IMR-90 (cell line): Measurements from ENCODE around the gene DYSF. TPM values are rescaled to one million over a fixed set of nuclear protein-coding genes. Genes with fewer than 3 reads are reported as not detected.

Experiments
- ATAC-seq: fragments of 200-7000 bp; cut with Tn5 transposase; 2 replicates; pipeline ENCODE4 v1.9.1; 2020; ENCODE audit warnings: low read depth, mild to moderate bottlenecking, moderate library complexity
- BruUV-seq: library from RNA; stranded (reverse); fragments of 400-500 nt; replicated peaks from 2 replicates; lab custom pipeline; 2021; lab: Mats Ljungman, UMichigan
- CTCF ChIA-PET: fragments of 300-600 bp; formaldehyde crosslinking; extraction: SDS; loops from one replicate; lab custom pipeline; 2021; ENCODE audit warnings: antibody characterized with exemption; lab: Yijun Ruan, JAX
- POLR2A ChIA-PET: fragments of 300-600 bp; sonication (Branson Sonifier 250); formaldehyde crosslinking; loops from one replicate; lab custom pipeline; 2022; ENCODE audit warnings: antibody characterized with exemption; ENCODE audit not compliant: unreplicated experiment; lab: Charles Lee
- DNase-seq: peaks from one replicate; pipeline ENCODE4 v3.0.0; 2013
- H2AFZ ChIP-seq: replicated peaks from 2 replicates; pipeline ENCODE3; 2013; ENCODE audit warnings: low read length, mild to moderate bottlenecking; ENCODE audit not compliant: poor library complexity
- H2AK5ac ChIP-seq: 2 replicates; pipeline ENCODE4 v1.6.1; 2013; ENCODE audit warnings: low read depth, low read length, inconsistent platforms
- H2AK9ac ChIP-seq: replicated peaks from 2 replicates; pipeline ENCODE3; 2013; ENCODE audit warnings: mild to moderate bottlenecking, low read depth, low read length, moderate library complexity; ENCODE audit not compliant: poor library complexity
- H2BK120ac ChIP-seq: 2 replicates; pipeline ENCODE4 v1.6.1; 2013; ENCODE audit warnings: low read depth, low read length, inconsistent platforms
- H2BK15ac ChIP-seq: 3 replicates; pipeline ENCODE4 v1.6.1; 2013; ENCODE audit warnings: low read depth, low read length, inconsistent platforms
- H2BK20ac ChIP-seq: 2 replicates; pipeline ENCODE4 v1.6.1; 2013; ENCODE audit warnings: low read depth, mild to moderate bottlenecking, inconsistent platforms, low read length, moderate library complexity
- H2BK5ac ChIP-seq: 2 replicates; pipeline ENCODE4 v1.6.1; 2013; ENCODE audit warnings: mild to moderate bottlenecking, low read depth, low read length, inconsistent platforms; ENCODE audit not compliant: poor library complexity, severe bottlenecking
- H3K14ac ChIP-seq: replicated peaks from 2 replicates; pipeline ENCODE4 v1.6.1; 2013; ENCODE audit warnings: low read depth, low read length, inconsistent platforms
- H3K18ac ChIP-seq: 2 replicates; pipeline ENCODE4 v1.6.1; 2013; ENCODE audit warnings: low read depth, low read length, control low read depth
- H3K23ac ChIP-seq: 2 replicates; pipeline ENCODE4 v1.6.1; 2013; ENCODE audit warnings: low read depth, low read length, inconsistent platforms
- H3K27ac ChIP-seq: 2 replicates; pipeline ENCODE4 v1.5.1; 2013; ENCODE audit warnings: mild to moderate bottlenecking, control low read depth, low read length; ENCODE audit not compliant: insufficient read depth
- H3K27me3 ChIP-seq: 2 replicates; pipeline ENCODE4 v1.6.1; 2013; ENCODE audit warnings: low read length; ENCODE audit not compliant: control insufficient read depth, insufficient read depth
- H3K36me3 ChIP-seq: 2 replicates; pipeline ENCODE4 v1.6.1; 2013; ENCODE audit warnings: low read length, mixed read lengths; ENCODE audit not compliant: control insufficient read depth, insufficient read depth
- H3K4ac ChIP-seq: 2 replicates; pipeline ENCODE4 v1.6.1; 2013; ENCODE audit warnings: low read depth, low read length, inconsistent platforms
- H3K4me1 ChIP-seq: 2 replicates; pipeline ENCODE4 v1.6.1; 2013; ENCODE audit warnings: low read length, mixed read lengths; ENCODE audit not compliant: control insufficient read depth, insufficient read depth
- H3K4me2 ChIP-seq: 2 replicates; pipeline ENCODE4 v1.6.1; 2013; ENCODE audit warnings: low read depth, mild to moderate bottlenecking, control low read depth, low read length, moderate library complexity
- H3K4me3 ChIP-seq: 2 replicates; pipeline ENCODE4 v1.5.1; 2013; ENCODE audit warnings: low read depth, mild to moderate bottlenecking, control low read depth, low read length, moderate library complexity; ENCODE audit not compliant: insufficient read depth
- H3K56ac ChIP-seq: 2 replicates; pipeline ENCODE4 v1.6.1; 2013; ENCODE audit warnings: low read length, inconsistent platforms; ENCODE audit not compliant: insufficient read depth; ENCODE audit errors: extremely low read depth
- H3K79me1 ChIP-seq, 2 experiments: 2 replicates each; pipeline ENCODE4 v1.6.1; 2013; ENCODE audit warnings: low read length in 2 of 2, inconsistent platforms in 1 of 2, low read depth in 1 of 2
- H3K9ac ChIP-seq: 2 replicates; pipeline ENCODE4 v1.6.1; 2013; ENCODE audit warnings: low read depth, low read length, control low read depth
- H3K9me1 ChIP-seq: 2 replicates; pipeline ENCODE4 v1.6.1; 2013; ENCODE audit warnings: low read length, inconsistent platforms; ENCODE audit not compliant: insufficient read depth
- H3K9me3 ChIP-seq: 2 replicates; pipeline ENCODE4 v1.6.1; 2013; ENCODE audit warnings: low read length; ENCODE audit not compliant: control insufficient read depth, insufficient read depth
- H4K20me1 ChIP-seq: 2 replicates; pipeline ENCODE4 v1.6.1; 2013; ENCODE audit warnings: low read length, inconsistent platforms; ENCODE audit not compliant: insufficient read depth
- H4K5ac ChIP-seq: 2 replicates; pipeline ENCODE4 v1.6.1; 2013; ENCODE audit warnings: mild to moderate bottlenecking, low read depth, low read length, control low read depth
- H4K8ac ChIP-seq, 2 experiments: 2 replicates each; pipeline ENCODE4 v1.6.1; 2013; ENCODE audit warnings: low read depth in 2 of 2, low read length in 2 of 2, control low read depth in 1 of 2, inconsistent platforms in 1 of 2
- H4K91ac ChIP-seq: 2 replicates; pipeline ENCODE4 v1.6.1; 2013; ENCODE audit warnings: low read depth, low read length, inconsistent platforms; ENCODE audit not compliant: insufficient read depth
- BHLHE40 ChIP-seq: fragments of 150-350 bp; IDR thresholded peaks from 2 replicates; pipeline ENCODE4 v1.6.1; 2016; ENCODE audit warnings: mild to moderate bottlenecking, low read depth, low read length
- CHD1 ChIP-seq: IDR thresholded peaks from 2 replicates; pipeline ENCODE4 v1.6.1; 2012; ENCODE audit warnings: low read depth, low read length, improper control_type of control experiment
- FOS ChIP-seq: fragments of 150-350 bp; IDR thresholded peaks from 2 replicates; pipeline ENCODE4 v1.6.1; 2016; ENCODE audit warnings: low read depth, low read length
- MAFK ChIP-seq: IDR thresholded peaks from 2 replicates; pipeline ENCODE4 v1.6.1; 2012; ENCODE audit warnings: low read depth, low read length, improper control_type of control experiment
- MXI1 ChIP-seq: IDR thresholded peaks from 2 replicates; pipeline ENCODE4 v1.6.1; 2012; ENCODE audit warnings: low read depth, mild to moderate bottlenecking, low read length, moderate library complexity, borderline replicate concordance
- NFE2L2 ChIP-seq: fragments of 150-350 bp; IDR thresholded peaks from 2 replicates; pipeline ENCODE4 v1.6.1; 2016; ENCODE audit warnings: low read depth, mild to moderate bottlenecking, low read length
- RCOR1 ChIP-seq: IDR thresholded peaks from 2 replicates; pipeline ENCODE4 v1.6.1; 2012; ENCODE audit warnings: mild to moderate bottlenecking, low read length, improper control_type of control experiment; ENCODE audit not compliant: insufficient replicate concordance
- SMC3 ChIP-seq: fragments of 150-350 bp; IDR thresholded peaks from 2 replicates; pipeline ENCODE4 v1.6.1; 2016; ENCODE audit warnings: low read depth, mild to moderate bottlenecking, antibody characterized with exemption, low read length, moderate library complexity
- WGBS, 2 experiments: methylation state at CpG; one replicate each; pipeline versions ENCODE4 v1.1.5 to v1.1.7; 2013; ENCODE audit warnings: missing lambda C conversion rate in 2 of 2; ENCODE audit not compliant: insufficient read length in 1 of 2; ENCODE audit errors: extremely low coverage in 2 of 2; 5-methylcytosine and 5-hydroxymethylcytosine counted together
- dilution Hi-C: fragments of 300-500 bp; cut with HindIII; formaldehyde crosslinking; loops from one replicate; pipeline ENCODE4 v1.14.3; 2018; ENCODE audit warnings: low sequenced_read_pairs; ENCODE audit not compliant: unreplicated experiment
- in situ Hi-C: fragments of 300-500 bp; cut with MboI; formaldehyde crosslinking; loops from 3 replicates; pipeline ENCODE4 v1.14.3; 2019; ENCODE audit warnings: low sequenced_read_pairs, inconsistent platforms, mixed read lengths
- intact Hi-C: fragments of 100-400 bp; cut with micrococcal nuclease; formaldehyde crosslinking; loops from 2 replicates; pipeline ENCODE4 v1.10.0; 2022
- polyA plus RNA-seq, 3 experiments: library from polyadenylated mRNA; depleted of rRNA; stranded (reverse); fragments of >200 nt; gene quantifications; 2 replicates each; pipeline ENCODE4 v1.2.3, GENCODE V29; 2012; ENCODE audit warnings: low replicate concordance in 1 of 3
- total RNA-seq: library from RNA; depleted of rRNA; stranded (reverse); fragments of >200 nt; gene quantifications from 2 replicates; pipeline ENCODE4 v1.2.3, GENCODE V29; 2012
- TF ChIP-seq, protein P1 (sequence below): fragments of 150-350 bp; IDR thresholded peaks from 2 replicates; pipeline ENCODE4 v1.6.1; 2017; ENCODE audit warnings: mild to moderate bottlenecking, antibody characterized with exemption, low read length, low read depth
- TF ChIP-seq, protein P2 (sequence below): fragments of 150-350 bp; IDR thresholded peaks from 2 replicates; pipeline ENCODE4 v1.6.1; 2016; ENCODE audit warnings: low read depth, mild to moderate bottlenecking, low read length, moderate library complexity, borderline replicate concordance

Gene DYSF
- total and polyA plus RNA-seq, 2 of the 4 experiments (the other 2 are of a cell fraction) = 0.09 to 0.18 TPM

- Histone ChIP-seq H3K4me2 (no peak overlapping the region), H4K20me1 (no peaks in the 10 kb centered on the region), H2BK15ac (no peak overlapping the region), H3K79me1 (no peaks in the 10 kb centered on the region), H3K23ac (no peak overlapping the region), H3K14ac (no peak overlapping the region), H4K91ac (no peak overlapping the region), H3K4me1 (no peaks in the 10 kb centered on the region), H3K9me3 (no peaks in the 10 kb centered on the region; the same call in 1 of the 2 replicates), H3K9me1 (no peaks in the 10 kb centered on the region), H3K27ac (no peak overlapping the region), H2AFZ (no peak overlapping the region), H2AK9ac (no peak overlapping the region), H4K8ac (no peak overlapping the region), H2BK5ac (no peak overlapping the region), H3K18ac (no peak overlapping the region), H3K27me3 (peaks cover 50% of the 10 kb centered on the region), H3K56ac (no peak overlapping the region), H3K36me3 (no peaks in the 10 kb centered on the region), H3K4me3 (no peak overlapping the region), H4K5ac (no peak overlapping the region), H2BK120ac (no peak overlapping the region), H3K4ac (no peak overlapping the region), H2AK5ac (no peak overlapping the region), H2BK20ac (no peak overlapping the region), H3K9ac (no peak overlapping the region)
- WGBS, 2 experiments = 80% methylated on average over 1 of the region's 13 CpGs; no CpG with 5 or more reads in 1 of the 2 experiments
- ATAC-seq (no peak), DNase-seq (no peak)
- in situ Hi-C loops = no loop called here
- intact Hi-C loops = no loop called here
- BruUV-seq = no TSS peak
- TF ChIP-seq RCOR1 (no peak), CHD1 (no peak), FOS (no peak), NFE2L2 (no peak), BHLHE40 (no peak), MAFK (no peak), MXI1 (no peak), SMC3 (no peak)
- TF ChIP-seq, protein P1, sequence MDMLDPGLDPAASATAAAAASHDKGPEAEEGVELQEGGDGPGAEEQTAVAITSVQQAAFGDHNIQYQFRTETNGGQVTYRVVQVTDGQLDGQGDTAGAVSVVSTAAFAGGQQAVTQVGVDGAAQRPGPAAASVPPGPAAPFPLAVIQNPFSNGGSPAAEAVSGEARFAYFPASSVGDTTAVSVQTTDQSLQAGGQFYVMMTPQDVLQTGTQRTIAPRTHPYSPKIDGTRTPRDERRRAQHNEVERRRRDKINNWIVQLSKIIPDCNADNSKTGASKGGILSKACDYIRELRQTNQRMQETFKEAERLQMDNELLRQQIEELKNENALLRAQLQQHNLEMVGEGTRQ = no peak
- TF ChIP-seq, protein P2, sequence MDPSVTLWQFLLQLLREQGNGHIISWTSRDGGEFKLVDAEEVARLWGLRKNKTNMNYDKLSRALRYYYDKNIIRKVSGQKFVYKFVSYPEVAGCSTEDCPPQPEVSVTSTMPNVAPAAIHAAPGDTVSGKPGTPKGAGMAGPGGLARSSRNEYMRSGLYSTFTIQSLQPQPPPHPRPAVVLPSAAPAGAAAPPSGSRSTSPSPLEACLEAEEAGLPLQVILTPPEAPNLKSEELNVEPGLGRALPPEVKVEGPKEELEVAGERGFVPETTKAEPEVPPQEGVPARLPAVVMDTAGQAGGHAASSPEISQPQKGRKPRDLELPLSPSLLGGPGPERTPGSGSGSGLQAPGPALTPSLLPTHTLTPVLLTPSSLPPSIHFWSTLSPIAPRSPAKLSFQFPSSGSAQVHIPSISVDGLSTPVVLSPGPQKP = no peak
- ChIA-PET POLR2A (interaction anchor here (0.6 kb wide), 1 partner anchor 467 kb away, joined by 3 read pairs; no protein-coding TSS in a partner anchor), CTCF (no interaction called here)
- dilution Hi-C loops = no loop called here
These were observed 242.1 kb downstream of the DYSF start for GRCh38 chr2:71695235-71696120.
